Testis (tissue), 3 donors: ENCODE data around the gene CCDC120. TPM values are rescaled to one million over a fixed set of nuclear protein-coding genes. Genes with fewer than 3 reads are reported as not detected.

ENCODE experiments used
- DNase-seq: peaks from one replicate; pipeline ENCODE4 v3.0.0-alpha.2; 2019
- H3K27ac ChIP-seq, 2 donors: fragments of 200-600 bp; sonication (generic); one replicate each; pipeline ENCODE4 v1.5.1; 2019
- H3K27me3 ChIP-seq: fragments of 200-600 bp; sonication (generic); one replicate; pipeline ENCODE4 v1.5.1; 2019
- H3K36me3 ChIP-seq: fragments of 200-600 bp; sonication (generic); one replicate; pipeline ENCODE4 v1.5.1; 2017; ENCODE audit warnings: low read depth; ENCODE audit errors: missing control alignments
- H3K4me1 ChIP-seq: fragments of 200-600 bp; sonication (generic); one replicate; pipeline ENCODE4 v1.5.1; 2019
- H3K4me3 ChIP-seq, 2 donors: fragments of 200-600 bp; sonication (generic); one replicate each; pipeline ENCODE4 v1.5.1; 2017 to 2019
- H3K9me3 ChIP-seq: fragments of 200-600 bp; sonication (generic); one replicate; pipeline ENCODE4 v1.5.1; 2017
- CTCF ChIP-seq, 3 experiments: fragments of 450-650 bp in 2 of 3; fragments of 200-600 bp in 1 of 3; sonication (generic) in 1 of 3; IDR thresholded peaks; one replicate each; pipeline ENCODE4 v1.5.1; 2016 to 2019; ENCODE audit warnings: antibody characterized with exemption in 3 of 3, mild to moderate bottlenecking in 2 of 3, moderate library complexity in 1 of 3
- POLR2A ChIP-seq: fragments of 450-650 bp; IDR thresholded peaks from one replicate; pipeline ENCODE4 v1.6.1; 2017; ENCODE audit warnings: antibody characterized with exemption, mild to moderate bottlenecking, moderate library complexity
- WGBS, 2 donors: methylation state at CpG; one replicate each; pipeline ENCODE4 v1.1.5; 2018; 5-methylcytosine and 5-hydroxymethylcytosine counted together
- intact Hi-C: fragments of 100-400 bp; cut with DNase I; formaldehyde crosslinking; loops from one replicate; pipeline ENCODE4 v1.15.1; 2023; ENCODE audit warnings: low total_unique reads
- polyA plus RNA-seq: library from polyadenylated mRNA; stranded (reverse); fragments of 350-450 nt; fragmentation: Illumina TruSeq; extraction: RNeasy Lipid Tissue Mini Kit (QIAGEN cat#74804); gene quantifications from one replicate; pipeline ENCODE4 v1.2.3, GENCODE V29; 2014; ENCODE audit warnings: low read depth, low replicate concordance; ENCODE audit not compliant: insufficient read depth
- total RNA-seq, 2 donors: library from RNA; depleted of rRNA; stranded (reverse); fragments of >200 nt; gene quantifications; one replicate each; pipeline ENCODE4 v1.2.3, GENCODE V29; 2016

The CCDC120 gene
- total and polyA plus RNA-seq, 3 donors from 2014 or later, result 7.5 to 11.2 (median 11.0) TPM

GRCh38 chrX:49053223-49054072, 5.4 kb upstream of the CCDC120 start:
- peak; percentile 59 for DNase-seq
- TF ChIP-seq CTCF (IDR thresholded peaks at IDR 0.05), result no peak
- no peak for TF ChIP-seq POLR2A

GRCh38 chrX:49054073-49054762, 4.6 kb upstream of the CCDC120 start:
- Histone ChIP-seq H3K27me3 (no peaks in the 10 kb centered on the region), H3K27ac (peak overlapping the region; percentile 70 to 85), H3K4me3 (peak overlapping the region; percentile 60 to 67), H3K9me3 (no peaks in the 10 kb centered on the region), H3K36me3 (no peaks in the 10 kb centered on the region), H3K4me1 (peaks cover 3% of the 10 kb centered on the region)
- TF ChIP-seq CTCF (IDR thresholded peaks at IDR 0.05) (no peak), POLR2A (no peak)
- no peak for DNase-seq
- WGBS, 2 donors, result 70 to 71% methylated on average over 5 of the region's 5 CpGs
- intact Hi-C loops, result no loop called here

More at GRCh38 chrX:49053223-49054072, 5.4 kb upstream of the CCDC120 start:
- H3K27me3 ChIP-seq, result no peaks in the 10 kb centered on the region
- no peaks in the 10 kb centered on the region for H3K9me3 ChIP-seq
- no peaks in the 10 kb centered on the region for H3K36me3 ChIP-seq
- no peaks in the 10 kb centered on the region for H3K4me1 ChIP-seq
- H3K27ac ChIP-seq, result peak overlapping the region; percentile 70 to 85
- 7 to 29% methylated on average over 1 to 63 of the region's 79 CpGs for WGBS, 2 donors
- intact Hi-C loops, result no loop called here
- H3K4me3 ChIP-seq, result peak overlapping the region; percentile 60 to 67

- intact Hi-C loops, result no loop called here
- Histone ChIP-seq H3K27ac (no peak overlapping the region), H3K4me1 (peaks cover 3% of the 10 kb centered on the region), H3K36me3 (no peaks in the 10 kb centered on the region), H3K9me3 (no peaks in the 10 kb centered on the region), H3K27me3 (no peaks in the 10 kb centered on the region), H3K4me3 (no peak overlapping the region)
- no peak for TF ChIP-seq POLR2A
- TF ChIP-seq CTCF (IDR thresholded peaks at IDR 0.05), result no peak
- 35% methylated on average over 6 of the region's 6 CpGs; no CpG with 5 or more reads in 1 of the 2 donors for WGBS, 2 donors
- no peak for DNase-seq
Measured at GRCh38 chrX:49059201-49059600, 402 bp downstream of the CCDC120 start.

GRCh38 chrX:49059681-49060085, 884 bp downstream of the CCDC120 start:
- H3K36me3 ChIP-seq, result no peaks in the 10 kb centered on the region
- no peaks in the 10 kb centered on the region for H3K27me3 ChIP-seq
- H3K4me3 ChIP-seq, result no peak overlapping the region
- DNase-seq, result no peak
- intact Hi-C loops, result no loop called here
- TF ChIP-seq POLR2A (no peak), CTCF (IDR thresholded peaks at IDR 0.05) (no peak)
- no peak overlapping the region for H3K27ac ChIP-seq
- peaks cover 3% of the 10 kb centered on the region for H3K4me1 ChIP-seq
- 77 to 82% methylated on average over 3 to 6 of the region's 10 CpGs for WGBS, 2 donors
- H3K9me3 ChIP-seq, result no peaks in the 10 kb centered on the region
